Kidney (tissue), 14 donors: Measurements from ENCODE around the gene XYLT1. TPM values are rescaled to one million over a fixed set of nuclear protein-coding genes. Genes with fewer than 3 reads are reported as not detected.

ENCODE experiments used
- DNase-seq, 5 donors: peaks; one replicate each; pipeline ENCODE4 v3.0.0-alpha.2; 2013 to 2020
- FAIRE-seq: peaks from 2 replicates; lab custom pipeline; 2012; peaks lifted over from hg19 to GRCh38; lab: Jason Lieb, UNC
- H3K27ac ChIP-seq, 2 donors: one replicate each; pipeline ENCODE4 v1.7.0; 2013; ENCODE audit warnings: low read depth in 2 of 2, low read length in 2 of 2, inconsistent platforms in 1 of 2
- H3K27me3 ChIP-seq: one replicate; pipeline ENCODE4 v1.7.1; 2013; ENCODE audit warnings: low read length, inconsistent platforms; ENCODE audit not compliant: control insufficient read depth, insufficient read depth
- H3K36me3 ChIP-seq, 3 donors: one replicate each; pipeline versions ENCODE4 v1.7.0 to v1.7.1; 2013; ENCODE audit warnings: low read length in 3 of 3, control low read depth in 1 of 3, inconsistent platforms in 1 of 3; ENCODE audit not compliant: insufficient read depth in 3 of 3, control insufficient read depth in 2 of 3
- H3K4me1 ChIP-seq, 3 donors: one replicate each; pipeline versions ENCODE4 v1.7.0 to v1.7.1; 2013; ENCODE audit warnings: low read length in 3 of 3, inconsistent platforms in 1 of 3, low read depth in 1 of 3; ENCODE audit not compliant: control insufficient read depth in 2 of 3, insufficient read depth in 2 of 3
- H3K4me3 ChIP-seq, 3 donors: one replicate each; pipeline versions ENCODE4 v1.7.0 to v1.8.1; 2013; ENCODE audit warnings: low read length in 3 of 3, control low read depth in 1 of 3, inconsistent platforms in 1 of 3
- H3K9ac ChIP-seq, 3 donors: one replicate each; pipeline versions ENCODE4 v1.7.0 to v1.7.1; 2013; ENCODE audit warnings: low read length in 3 of 3, control low read depth in 1 of 3, inconsistent platforms in 1 of 3
- H3K9me3 ChIP-seq, 3 donors: one replicate each; pipeline versions ENCODE4 v1.7.0 to v1.7.1; 2013; ENCODE audit warnings: low read length in 3 of 3, control low read depth in 1 of 3, inconsistent platforms in 1 of 3; ENCODE audit not compliant: control insufficient read depth in 2 of 3, insufficient read depth in 1 of 3
- CTCF ChIP-seq: IDR thresholded peaks from 3 replicates; pipeline ENCODE4 v1.5.1; 2012; ENCODE audit warnings: mild to moderate bottlenecking, moderate library complexity, borderline replicate concordance; ENCODE audit not compliant: insufficient read depth; ENCODE audit errors: extremely low read depth
- intact Hi-C: fragments of 100-400 bp; cut with DNase I; formaldehyde crosslinking; loops from one replicate; pipeline ENCODE4 v1.11.1; 2022
- polyA plus RNA-seq: library from polyadenylated mRNA; stranded (reverse); fragments of 350-450 nt; fragmentation: Illumina TruSeq; extraction: RNeasy Lipid Tissue Mini Kit (QIAGEN cat#74804); gene quantifications from one replicate; pipeline ENCODE4 v1.2.3, GENCODE V29; 2014; ENCODE audit warnings: low read depth, low replicate concordance; ENCODE audit not compliant: insufficient read depth
- total RNA-seq: library from RNA; stranded (reverse); fragmentation: NEBNext Ultra II Directional; extraction: Animal tissue kit (Norgen Biotek cat#: 25700); gene quantifications from one replicate; pipeline ENCODE4 v1.2.1, GENCODE V29; 2021
- donor health status: control.
- donor health status: control.
- donor health status: control.
- donor health status: control.
- donor health status: control.
- donor health status: DM: yes; HTN: yes; CAD: no.
- donor health status: Normal renal cell carcinoma (clear cell type).

XYLT1 gene
- total and polyA plus RNA-seq, 2 donors from 2014 or later: 0.52 to 7.6 TPM

GRCh38 chr16:17496891-17497290, 26.1 kb upstream of the XYLT1 start:
- intact Hi-C loops: no loop called here
- TF ChIP-seq CTCF: no peak
- Histone ChIP-seq H3K4me3 (no peak overlapping the region), H3K9me3 (no peaks in the 10 kb centered on the region), H3K9ac (no peak overlapping the region), H3K36me3 (no peaks in the 10 kb centered on the region), H3K27me3 (no peaks in the 10 kb centered on the region), H3K27ac (no peak overlapping the region), H3K4me1 (no peaks in the 10 kb centered on the region)
- DNase-seq (no peak), FAIRE-seq (no peak)

- Histone ChIP-seq H3K36me3 (no peaks in the 10 kb centered on the region), H3K27me3 (no peaks in the 10 kb centered on the region), H3K9me3 (no peaks in the 10 kb centered on the region), H3K4me3 (no peak overlapping the region), H3K27ac (no peak overlapping the region), H3K4me1 (no peaks in the 10 kb centered on the region), H3K9ac (no peak overlapping the region)
- DNase-seq: no peak
- TF ChIP-seq CTCF: no peak
- no peak for FAIRE-seq
- intact Hi-C loops: no loop called here
These were observed 22.3 kb upstream of the XYLT1 start for GRCh38 chr16:17493012-17493411.

- no peak for TF ChIP-seq CTCF
- no peak for FAIRE-seq
These were observed 20.4 kb upstream of the XYLT1 start for GRCh38 chr16:17491140-17491662.

GRCh38 chr16:17488506-17488905, 17.7 kb upstream of the XYLT1 start:
- Histone ChIP-seq H3K36me3 (no peaks in the 10 kb centered on the region), H3K4me1 (no peaks in the 10 kb centered on the region), H3K27ac (no peak overlapping the region), H3K27me3 (no peaks in the 10 kb centered on the region), H3K4me3 (no peak overlapping the region), H3K9ac (no peak overlapping the region), H3K9me3 (no peaks in the 10 kb centered on the region)
- intact Hi-C loops: no loop called here
- DNase-seq (no peak), FAIRE-seq (no peak)
- no peak for TF ChIP-seq CTCF

More at GRCh38 chr16:17491140-17491662, 20.4 kb upstream of the XYLT1 start:
- Histone ChIP-seq H3K9me3 (no peaks in the 10 kb centered on the region), H3K27me3 (no peaks in the 10 kb centered on the region), H3K27ac (no peak overlapping the region), H3K36me3 (no peaks in the 10 kb centered on the region), H3K4me1 (no peaks in the 10 kb centered on the region), H3K9ac (no peak overlapping the region), H3K4me3 (no peak overlapping the region)
- DNase-seq: no peak
- intact Hi-C loops: no loop called here
